ENCODE measurements around the gene AIP. TPM values are rescaled to one million over a fixed set of nuclear protein-coding genes. Genes with fewer than 3 reads are reported as not detected.
A peak's percentile ranks its signal among the peaks of the same experiment; 100 is the strongest.

Gene AIP
- total RNA-seq, 6 experiments from 2014 or later, result 53.0 to 59.4 (median 55.1) TPM

GRCh38 chr11:67457453-67457852 lies 25.4 kb upstream of the AIP start:
- no peaks in the 10 kb centered on the region for H3K4me1 Mint-ChIP-seq (ENCODE audit: low read depth)
- no peak overlapping the region for H3K4me3 Mint-ChIP-seq
- no peaks in the 10 kb centered on the region for H3K36me3 Mint-ChIP-seq (ENCODE audit: low read depth)
- H3K27me3 Mint-ChIP-seq (ENCODE audit: insufficient read depth), result peaks cover 2% of the 10 kb centered on the region
- no peak for DNase-seq
- H3K27ac Mint-ChIP-seq, result no peak overlapping the region
- no peaks in the 10 kb centered on the region for H3K9me3 Mint-ChIP-seq
- no peak for TF ChIP-seq CTCF (IDR thresholded peaks at IDR 0.05)

- no peak for TF ChIP-seq CTCF (IDR thresholded peaks at IDR 0.05)
- Mint-ChIP-seq H3K4me1 (ENCODE audit: low read depth) (no peaks in the 10 kb centered on the region), H3K4me3 (no peak overlapping the region), H3K9me3 (no peaks in the 10 kb centered on the region), H3K27ac (no peak overlapping the region), H3K36me3 (ENCODE audit: low read depth) (no peaks in the 10 kb centered on the region), H3K27me3 (ENCODE audit: insufficient read depth) (peaks cover 2% of the 10 kb centered on the region)
- no peak for DNase-seq
These were observed 24.6 kb upstream of the AIP start for GRCh38 chr11:67458266-67458665.

GRCh38 chr11:67463186-67463585 lies 19.6 kb upstream of the AIP start:
- no peak overlapping the region for H3K4me3 Mint-ChIP-seq
- TF ChIP-seq CTCF (IDR thresholded peaks at IDR 0.05), result no peak
- H3K27ac Mint-ChIP-seq, result no peak overlapping the region
- H3K27me3 Mint-ChIP-seq (ENCODE audit: insufficient read depth), result peaks cover 2% of the 10 kb centered on the region
- no peak for DNase-seq
- H3K4me1 Mint-ChIP-seq (ENCODE audit: low read depth), result peaks cover 9% of the 10 kb centered on the region; the same call in 1 of the 2 replicates
- peaks cover 4% of the 10 kb centered on the region; the same call in 1 of the 2 replicates for H3K36me3 Mint-ChIP-seq (ENCODE audit: low read depth)
- no peaks in the 10 kb centered on the region for H3K9me3 Mint-ChIP-seq

GRCh38 chr11:67463680-67464410 lies 19.0 kb upstream of the AIP start:
- H3K4me3 Mint-ChIP-seq, result peak overlapping the region; percentile 84

GRCh38 chr11:67464411-67465188 lies 18.2 kb upstream of the AIP start:
- H3K9me3 Mint-ChIP-seq, result no peaks in the 10 kb centered on the region
- H3K27me3 Mint-ChIP-seq (ENCODE audit: insufficient read depth), result peaks cover 2% of the 10 kb centered on the region; the same call in 1 of the 2 replicates
- TF ChIP-seq CTCF (IDR thresholded peaks at IDR 0.05), result peak; percentile 17; the same call in 1 of the 2 replicates
- peak overlapping the region; percentile 84 for H3K4me3 Mint-ChIP-seq
- DNase-seq, result peak; percentile 70
- peaks cover 12% of the 10 kb centered on the region; the same call in 1 of the 2 replicates for H3K4me1 Mint-ChIP-seq (ENCODE audit: low read depth)
- peaks cover 4% of the 10 kb centered on the region; the same call in 1 of the 2 replicates for H3K36me3 Mint-ChIP-seq (ENCODE audit: low read depth)
- peak overlapping the region; percentile 69 for H3K27ac Mint-ChIP-seq

More at GRCh38 chr11:67463680-67464410, 19.0 kb upstream of the AIP start:
- Mint-ChIP-seq H3K27me3 (ENCODE audit: insufficient read depth) (peaks cover 2% of the 10 kb centered on the region; the same call in 1 of the 2 replicates), H3K9me3 (no peaks in the 10 kb centered on the region), H3K4me1 (ENCODE audit: low read depth) (peaks cover 12% of the 10 kb centered on the region; the same call in 1 of the 2 replicates), H3K27ac (peak overlapping the region; percentile 69), H3K36me3 (ENCODE audit: low read depth) (peaks cover 4% of the 10 kb centered on the region; the same call in 1 of the 2 replicates)
- no peak for DNase-seq
- TF ChIP-seq CTCF (IDR thresholded peaks at IDR 0.05), result no peak
